ENCODE measurements around the gene PRKN. TPM values are rescaled to one million over a fixed set of nuclear protein-coding genes. Genes with fewer than 3 reads are reported as not detected.

Gene PRKN
- total and polyA plus RNA-seq, 9 of the 15 experiments (the other 6 are each of a cell fraction or from before 2014, with no cell fraction given): 0.03 to 0.96 (median 0.15) TPM; not detected in 2

GRCh38 chr6:161338015-161338414 is 1389.6 kb downstream of the PRKN start:
- intact Hi-C loops (cut with micrococcal nuclease) (no loop called here), in situ Hi-C loops (cut with MboI) (no loop called here)
- WGBS (ENCODE audit: insufficient coverage, low coverage, missing lambda C conversion rate): 11% methylated on average over 3 of the region's 3 CpGs
- no peak for ATAC-seq
- Histone ChIP-seq H3K9me3 (replicated peaks; ENCODE audit: control insufficient read depth, insufficient read depth, low read depth, low read length) (no peaks in the 10 kb centered on the region), H4K20me1 (replicated peaks; ENCODE audit: control insufficient read depth, insufficient read depth, low read length) (no peaks in the 10 kb centered on the region), H3K4me1 (replicated peaks in 1 of 2; ENCODE audit: control insufficient read depth in 2 of 2, insufficient read depth in 2 of 2, low read length in 2 of 2) (peaks cover 0 to 3% of the 10 kb centered on the region in 2 experiments; a peak in 1 of 5 replicates), H3K4me2 (ENCODE audit: insufficient read depth, low read length) (no peak overlapping the region), H2AFZ (ENCODE audit: low read depth, low read length) (peak overlapping the region; percentile 22; the same call in 1 of the 2 replicates), H3K9me1 (ENCODE audit: control insufficient read depth, insufficient read depth, low read length) (no peaks in the 10 kb centered on the region), H3K27me3 (ENCODE audit: control insufficient read depth in 2 of 2, insufficient read depth in 2 of 2, low read length in 2 of 2) (no peaks in the 10 kb centered on the region; a peak in 1 of 5 replicates), H3K9ac (ENCODE audit: insufficient read depth in 1 of 2, low read depth in 2 of 2, low read length in 2 of 2) (no peak overlapping the region), H3K27ac (ENCODE audit: extremely low read depth, low read depth, low read length) (no peak overlapping the region), H3K36me3 (ENCODE audit: control insufficient read depth, insufficient read depth, low read length) (no peaks in the 10 kb centered on the region), H3K79me2 (ENCODE audit: control insufficient read depth, insufficient read depth, low read length) (no peaks in the 10 kb centered on the region), H3K4me3 (no peak overlapping the region)
- no TSS peak for BruUV-seq (replicated peaks)
- POLR2A ChIA-PET: no interaction called here
- no peak for FAIRE-seq
- no peak for DNase-seq (ENCODE audit: extremely low read depth in 1 of 4, low spot score in 3 of 4)
- CTCF ChIA-PET (ENCODE audit: low intra/inter-chr PET ratio): no interaction called here
- TF ChIP-seq MAFG (tag; conservative IDR thresholded peaks at IDR 0.05): peak; percentile 44; the same call in 1 of the 2 replicates
- no peak for TF ChIP-seq ZFPM2 (CRISPR knock-in tag; IDR thresholded peaks at IDR 0.05)
- peak; percentile 70 for TF ChIP-seq C11orf30 (IDR thresholded peaks at IDR 0.05; ENCODE audit: low read depth)
- TF ChIP-seq, protein P1, sequence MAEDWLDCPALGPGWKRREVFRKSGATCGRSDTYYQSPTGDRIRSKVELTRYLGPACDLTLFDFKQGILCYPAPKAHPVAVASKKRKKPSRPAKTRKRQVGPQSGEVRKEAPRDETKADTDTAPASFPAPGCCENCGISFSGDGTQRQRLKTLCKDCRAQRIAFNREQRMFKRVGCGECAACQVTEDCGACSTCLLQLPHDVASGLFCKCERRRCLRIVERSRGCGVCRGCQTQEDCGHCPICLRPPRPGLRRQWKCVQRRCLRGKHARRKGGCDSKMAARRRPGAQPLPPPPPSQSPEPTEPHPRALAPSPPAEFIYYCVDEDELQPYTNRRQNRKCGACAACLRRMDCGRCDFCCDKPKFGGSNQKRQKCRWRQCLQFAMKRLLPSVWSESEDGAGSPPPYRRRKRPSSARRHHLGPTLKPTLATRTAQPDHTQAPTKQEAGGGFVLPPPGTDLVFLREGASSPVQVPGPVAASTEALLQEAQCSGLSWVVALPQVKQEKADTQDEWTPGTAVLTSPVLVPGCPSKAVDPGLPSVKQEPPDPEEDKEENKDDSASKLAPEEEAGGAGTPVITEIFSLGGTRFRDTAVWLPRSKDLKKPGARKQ (CRISPR knock-in tag; IDR thresholded peaks at IDR 0.05): no peak
- TF ChIP-seq NCOA6 (IDR thresholded peaks at IDR 0.05): no peak
- TF ChIP-seq PHTF2 (CRISPR knock-in tag; IDR thresholded peaks at IDR 0.05): no peak
- TF ChIP-seq, protein P2, sequence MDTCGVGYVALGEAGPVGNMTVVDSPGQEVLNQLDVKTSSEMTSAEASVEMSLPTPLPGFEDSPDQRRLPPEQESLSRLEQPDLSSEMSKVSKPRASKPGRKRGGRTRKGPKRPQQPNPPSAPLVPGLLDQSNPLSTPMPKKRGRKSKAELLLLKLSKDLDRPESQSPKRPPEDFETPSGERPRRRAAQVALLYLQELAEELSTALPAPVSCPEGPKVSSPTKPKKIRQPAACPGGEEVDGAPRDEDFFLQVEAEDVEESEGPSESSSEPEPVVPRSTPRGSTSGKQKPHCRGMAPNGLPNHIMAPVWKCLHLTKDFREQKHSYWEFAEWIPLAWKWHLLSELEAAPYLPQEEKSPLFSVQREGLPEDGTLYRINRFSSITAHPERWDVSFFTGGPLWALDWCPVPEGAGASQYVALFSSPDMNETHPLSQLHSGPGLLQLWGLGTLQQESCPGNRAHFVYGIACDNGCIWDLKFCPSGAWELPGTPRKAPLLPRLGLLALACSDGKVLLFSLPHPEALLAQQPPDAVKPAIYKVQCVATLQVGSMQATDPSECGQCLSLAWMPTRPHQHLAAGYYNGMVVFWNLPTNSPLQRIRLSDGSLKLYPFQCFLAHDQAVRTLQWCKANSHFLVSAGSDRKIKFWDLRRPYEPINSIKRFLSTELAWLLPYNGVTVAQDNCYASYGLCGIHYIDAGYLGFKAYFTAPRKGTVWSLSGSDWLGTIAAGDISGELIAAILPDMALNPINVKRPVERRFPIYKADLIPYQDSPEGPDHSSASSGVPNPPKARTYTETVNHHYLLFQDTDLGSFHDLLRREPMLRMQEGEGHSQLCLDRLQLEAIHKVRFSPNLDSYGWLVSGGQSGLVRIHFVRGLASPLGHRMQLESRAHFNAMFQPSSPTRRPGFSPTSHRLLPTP (IDR thresholded peaks at IDR 0.05; ENCODE audit: borderline replicate concordance, extremely low read depth, insufficient read length): no peak
- TF ChIP-seq MAFF (IDR thresholded peaks at IDR 0.05; ENCODE audit: low read length): peak; percentile 12; the same call in 1 of the 2 replicates
- no peak for TF ChIP-seq GATA2 (CRISPR knock-in tag; IDR thresholded peaks at IDR 0.05)
